GM12891 (cell line): ENCODE results near the gene IFT25.

Experiments used
- DNase-seq: peaks from one replicate; pipeline ENCODE4 v3.0.0; 2011; ENCODE audit warnings: low spot score; ENCODE audit not compliant: insufficient read length
- FAIRE-seq: peaks from 2 replicates; lab custom pipeline; 2011; peaks lifted over from hg19 to GRCh38; lab: Jason Lieb, UNC
- PAX5 ChIP-seq: IDR thresholded peaks from 2 replicates; pipeline ENCODE4 v1.6.1; 2011; ENCODE audit warnings: low read length, moderate library complexity, mild to moderate bottlenecking; ENCODE audit not compliant: insufficient read depth, severe bottlenecking
- POLR2A ChIP-seq: IDR thresholded peaks from 2 replicates; pipeline ENCODE4 v1.6.1; 2011; ENCODE audit warnings: low read depth, low read length, control low read depth
- POLR2AphosphoS5 ChIP-seq: IDR thresholded peaks from 2 replicates; pipeline ENCODE4 v1.6.1; 2011; ENCODE audit warnings: low read depth, low read length, control low read depth
- POU2F2 ChIP-seq: IDR thresholded peaks from 2 replicates; pipeline ENCODE4 v1.6.1; 2011; ENCODE audit warnings: low read depth, mild to moderate bottlenecking, control low read depth, low read length, moderate library complexity
- SPI1 ChIP-seq: IDR thresholded peaks from 2 replicates; pipeline ENCODE4 v1.6.1; 2011; ENCODE audit warnings: low read depth, low read length, control low read depth
- TAF1 ChIP-seq: IDR thresholded peaks from 2 replicates; pipeline ENCODE4 v1.6.1; 2011; ENCODE audit warnings: low read depth, low read length, control low read depth

The IFT25 gene

DNA sequence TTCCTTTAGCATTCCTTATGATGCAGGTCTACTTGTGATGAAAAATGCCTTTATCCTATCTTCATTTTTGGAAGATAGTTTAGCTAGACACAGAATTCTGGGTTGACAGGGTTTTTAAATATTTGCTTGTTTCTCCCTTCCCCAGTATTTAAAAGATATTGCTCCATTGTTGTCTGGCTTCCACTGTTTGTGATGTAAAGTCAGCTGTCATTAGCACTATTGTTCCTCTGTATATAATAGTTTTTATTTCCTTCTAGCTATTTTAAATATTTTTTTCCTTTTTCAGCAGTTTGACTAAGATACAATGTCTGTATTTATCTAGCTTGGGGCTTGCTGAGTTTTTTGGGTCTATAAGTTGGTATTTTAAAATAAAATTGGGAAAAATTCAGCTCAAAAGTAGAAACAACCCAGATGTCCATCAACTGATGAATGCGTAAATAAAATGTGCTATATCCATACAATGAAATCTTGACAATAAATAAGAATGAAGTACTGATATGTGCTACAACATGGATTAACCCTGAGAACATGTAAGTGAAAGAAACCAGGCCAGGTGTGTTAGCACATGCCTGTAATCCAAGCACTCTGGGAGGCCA lies 11.2 kb downstream of the IFT25 start:
- no peak for TF ChIP-seq PAX5
- TF ChIP-seq TAF1: no peak
- TF ChIP-seq POLR2A: no peak
- no peak for TF ChIP-seq POLR2AphosphoS5
- TF ChIP-seq SPI1: no peak
- TF ChIP-seq POU2F2: no peak
- FAIRE-seq (no peak), DNase-seq (no peak)

DNA sequence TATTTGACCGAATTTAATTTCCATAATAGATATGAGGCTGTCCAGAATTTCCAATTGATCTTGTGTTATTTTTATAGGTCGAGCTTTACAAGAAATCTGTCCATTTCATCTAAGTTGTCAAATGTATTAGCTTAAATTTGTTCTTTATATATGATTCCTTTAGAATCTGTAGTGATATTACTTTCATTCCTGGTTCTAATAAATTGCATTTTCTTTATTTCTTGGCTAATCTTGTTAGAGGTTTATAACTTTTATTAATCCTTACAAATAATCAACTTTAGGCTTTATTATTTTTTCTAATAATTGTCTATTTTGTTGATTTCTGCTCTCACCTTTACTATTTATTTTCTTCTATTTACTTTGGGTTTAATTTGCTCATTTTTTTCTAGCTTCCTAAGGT lies 14.0 kb downstream of the IFT25 start:
- DNase-seq (no peak), FAIRE-seq (no peak)
- TF ChIP-seq POLR2AphosphoS5: no peak

DNA sequence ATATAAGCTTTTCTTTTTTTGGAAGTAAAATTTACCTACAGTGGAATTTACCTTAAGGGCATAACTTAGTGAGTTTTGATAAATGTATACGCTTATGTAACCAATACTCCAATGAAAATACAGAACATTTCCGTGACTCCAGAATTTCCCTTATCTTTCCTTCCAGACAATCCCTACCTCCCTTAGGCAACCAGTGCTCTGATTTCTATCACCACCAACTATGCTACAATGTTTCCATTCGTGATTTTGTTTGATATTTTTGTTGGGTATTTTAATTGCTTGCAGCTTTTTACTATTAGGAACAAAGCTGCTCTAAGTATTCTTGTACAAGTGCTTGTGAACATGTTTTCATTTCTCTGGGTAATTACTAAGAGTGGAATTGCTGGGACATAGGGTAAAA lies 14.6 kb downstream of the IFT25 start:
- FAIRE-seq (no peak), DNase-seq (no peak)
- no peak for TF ChIP-seq SPI1
- TF ChIP-seq TAF1: no peak
- no peak for TF ChIP-seq POLR2AphosphoS5
- TF ChIP-seq POLR2A: no peak
- no peak for TF ChIP-seq POU2F2
- TF ChIP-seq PAX5: no peak

DNA sequence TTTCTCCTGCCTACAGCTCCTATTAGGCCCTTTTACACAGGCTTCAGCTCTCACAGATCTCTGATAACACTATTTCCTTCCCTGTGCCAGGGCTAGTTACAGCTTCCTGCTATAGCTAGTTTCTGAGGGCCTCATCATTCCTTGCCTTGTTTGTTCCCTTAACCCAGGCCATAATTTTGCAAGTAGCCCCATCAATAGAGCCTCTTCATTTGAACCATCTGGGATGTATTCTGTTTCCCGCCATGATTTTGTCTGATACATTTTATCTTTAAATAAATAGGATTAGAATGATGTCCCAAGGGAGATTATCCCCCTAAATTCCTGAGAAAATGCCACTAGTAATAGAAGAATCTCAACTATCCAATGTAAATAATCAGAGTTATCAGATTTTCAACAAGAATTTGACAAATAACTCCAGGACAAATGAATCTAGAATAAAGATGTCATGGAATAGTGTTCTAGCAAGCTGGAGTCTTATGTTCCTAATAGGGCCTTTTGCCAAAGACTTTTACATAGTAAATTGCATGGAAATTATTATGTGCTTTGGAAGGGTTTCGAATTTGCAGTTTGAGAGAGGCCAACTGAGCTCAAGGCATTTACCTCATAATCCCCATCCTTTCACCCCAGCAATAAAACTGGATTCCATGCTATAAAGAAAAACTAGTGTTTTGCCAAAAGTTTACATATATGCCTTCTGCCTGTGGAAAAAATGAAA lies 16.1 kb downstream of the IFT25 start:
- FAIRE-seq: no peak
- DNase-seq: no peak
- no peak for TF ChIP-seq POLR2AphosphoS5
- TF ChIP-seq TAF1: no peak
- TF ChIP-seq SPI1: no peak
- no peak for TF ChIP-seq POU2F2
- TF ChIP-seq POLR2A: no peak

DNA sequence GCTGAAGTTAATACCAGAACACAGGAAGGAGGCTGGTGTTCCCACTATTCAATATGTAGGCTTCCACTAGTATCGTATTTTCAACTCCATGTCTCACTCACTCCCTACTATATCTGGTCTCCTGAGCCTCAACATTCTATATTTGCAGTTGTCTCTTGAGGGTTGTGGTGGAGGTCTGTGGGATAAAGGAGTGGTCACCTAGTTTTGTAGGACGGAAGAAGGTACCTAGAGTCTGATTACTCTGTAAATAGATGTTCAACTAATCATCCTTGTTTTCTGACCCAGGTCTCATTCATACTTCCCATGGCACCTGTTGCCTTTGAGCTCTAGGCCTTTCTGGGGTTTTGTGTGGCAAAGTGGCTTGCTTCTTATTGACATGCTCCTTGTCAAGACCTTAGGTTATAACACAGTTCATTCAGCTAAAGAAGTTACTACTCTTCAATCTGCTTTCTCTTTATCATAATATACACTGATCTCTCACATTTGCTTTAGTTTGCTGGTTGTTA lies 18.1 kb downstream of the IFT25 start:
- DNase-seq (no peak), FAIRE-seq (no peak)
- no peak for TF ChIP-seq POU2F2
- TF ChIP-seq PAX5: no peak
- no peak for TF ChIP-seq SPI1
- TF ChIP-seq POLR2A: no peak
- TF ChIP-seq POLR2AphosphoS5: no peak
- no peak for TF ChIP-seq TAF1

DNA sequence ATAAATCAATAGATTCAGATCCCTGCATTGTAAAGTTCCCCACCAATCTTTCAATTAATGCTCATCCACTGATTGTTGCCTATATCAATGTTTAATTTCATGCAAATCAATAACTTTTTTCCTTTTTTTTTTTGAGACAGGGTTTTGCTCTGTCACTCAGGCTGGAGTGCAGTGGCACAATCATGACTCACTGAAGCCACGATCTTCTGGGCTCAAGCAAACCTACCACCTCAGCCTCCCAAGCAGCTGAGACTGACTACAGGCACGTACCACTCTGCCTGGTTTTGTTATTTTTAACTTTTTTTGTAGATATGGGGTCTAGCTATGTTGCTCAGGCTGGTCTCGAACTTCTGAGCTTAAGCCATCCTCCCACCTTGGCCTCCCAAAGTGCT lies 25.8 kb downstream of the IFT25 start:
- FAIRE-seq (no peak), DNase-seq (no peak)
- no peak for TF ChIP-seq TAF1
- no peak for TF ChIP-seq PAX5
- no peak for TF ChIP-seq SPI1
- no peak for TF ChIP-seq POLR2AphosphoS5
- TF ChIP-seq POU2F2: no peak
- no peak for TF ChIP-seq POLR2A

DNA sequence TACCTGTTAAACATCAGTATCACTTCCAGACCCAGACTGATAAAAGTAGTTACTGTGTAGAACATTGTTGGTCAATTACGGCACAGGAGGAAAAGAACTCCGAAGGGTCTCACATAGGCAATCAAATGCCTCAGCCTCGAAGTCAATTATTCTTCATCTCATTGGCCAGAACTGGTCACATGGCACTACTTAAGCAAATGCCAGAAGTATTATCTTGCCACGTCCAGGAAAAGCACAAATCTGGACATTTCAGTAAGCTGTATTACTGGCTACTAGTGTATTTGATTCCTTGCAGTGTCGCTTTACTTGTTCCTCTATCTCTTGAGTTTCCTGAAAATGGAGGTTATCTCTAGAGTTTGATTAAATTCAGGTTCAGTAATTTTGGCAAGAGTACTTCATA lies 27.2 kb downstream of the IFT25 start:
- no peak for FAIRE-seq
- TF ChIP-seq PAX5 (no peak), TAF1 (no peak), SPI1 (no peak), POLR2A (no peak), POU2F2 (no peak), POLR2AphosphoS5 (no peak)

DNA sequence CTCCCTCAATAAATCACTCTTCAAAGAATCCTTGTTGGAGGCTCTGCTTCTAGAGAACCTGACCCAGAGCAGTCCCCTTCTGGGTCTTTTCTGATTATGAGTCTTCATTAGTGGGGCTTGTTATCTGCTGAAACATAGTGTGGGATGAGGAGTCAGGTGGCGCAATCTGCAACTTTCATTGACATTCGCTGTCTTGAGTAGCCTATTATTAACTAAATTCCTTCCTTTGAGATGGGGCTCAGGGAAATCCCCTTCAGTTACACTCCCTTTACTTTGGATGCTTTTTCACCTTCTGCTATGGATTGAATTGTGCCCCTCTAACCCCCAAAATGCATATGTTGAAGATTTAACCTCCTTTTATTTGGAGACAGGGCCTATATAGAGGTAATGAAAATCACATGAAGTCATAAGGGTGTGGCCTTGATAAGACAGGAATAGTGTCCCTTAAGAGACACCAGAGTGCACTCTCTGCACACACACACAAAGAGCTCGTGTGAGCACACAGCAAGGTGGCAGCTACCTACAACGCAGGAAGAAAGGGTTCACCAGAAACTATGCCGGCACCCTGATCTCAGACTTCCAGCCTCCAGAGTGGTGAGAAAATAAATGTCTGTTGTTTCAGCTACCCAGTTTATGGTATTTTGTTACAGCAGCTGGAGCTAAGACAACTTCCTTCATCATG lies 32.0 kb downstream of the IFT25 start:
- TF ChIP-seq PAX5: no peak
- no peak for TF ChIP-seq POLR2AphosphoS5
- no peak for TF ChIP-seq SPI1
- no peak for TF ChIP-seq POU2F2
- no peak for TF ChIP-seq TAF1
- TF ChIP-seq POLR2A: no peak
- DNase-seq (no peak), FAIRE-seq (no peak)

More for the DNA sequence above, 27.2 kb downstream of the IFT25 start:
- DNase-seq: no peak

DNA sequence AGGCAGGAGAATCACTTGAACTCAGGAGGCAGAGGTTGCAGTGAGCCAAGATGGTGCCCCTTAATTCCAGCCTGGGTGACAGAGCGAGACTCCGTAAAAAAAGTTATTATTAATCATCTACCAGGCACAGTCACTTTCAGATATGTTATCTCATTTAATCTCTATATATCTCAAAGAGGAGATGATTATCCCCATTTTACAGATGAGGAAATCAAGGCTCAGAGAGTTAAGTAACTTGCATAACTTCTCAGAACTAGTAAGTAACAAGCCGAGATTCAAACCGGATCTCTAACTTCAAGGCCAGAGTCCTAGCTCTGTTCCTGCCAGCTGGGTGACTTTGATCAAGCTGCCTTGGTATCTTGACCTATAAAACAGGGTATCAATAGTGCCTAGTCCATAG lies 34.1 kb downstream of the IFT25 start:
- TF ChIP-seq PAX5: no peak
- TF ChIP-seq SPI1: no peak
- TF ChIP-seq POLR2AphosphoS5: no peak
- TF ChIP-seq POLR2A: no peak
- TF ChIP-seq POU2F2: no peak
- TF ChIP-seq TAF1: no peak
- DNase-seq: no peak
- no peak for FAIRE-seq

DNA sequence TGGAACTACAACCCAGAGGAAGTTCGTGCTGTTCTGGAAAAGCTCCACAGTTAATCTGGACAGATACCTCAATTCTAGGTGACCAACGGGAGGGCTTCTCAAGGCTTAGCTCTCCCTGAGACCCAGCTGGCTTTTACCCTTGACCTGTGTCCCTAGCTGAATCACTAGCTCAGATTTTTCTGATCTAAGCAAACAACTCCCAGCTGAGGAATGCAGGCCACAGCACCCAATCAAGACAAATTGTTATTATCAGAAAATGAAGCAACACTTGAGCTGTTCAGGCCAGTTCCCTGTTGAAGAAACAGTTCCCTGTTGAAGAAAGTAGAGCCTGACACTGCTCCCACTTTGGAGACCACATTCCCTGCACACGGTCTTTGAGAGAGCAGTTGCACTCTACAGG lies 35.6 kb downstream of the IFT25 start:
- FAIRE-seq (no peak), DNase-seq (no peak)
- TF ChIP-seq TAF1: no peak
